SK-N-MC (cell line): ENCODE results near the gene TIPARP.

ENCODE experiments used
- EZH2 ChIP-seq: fragments of 200-600 bp; sonication (generic); IDR thresholded peaks from one replicate; pipeline ENCODE4 v1.6.1; 2017; ENCODE audit warnings: antibody characterized with exemption
- POLR2AphosphoS5 ChIP-seq: IDR thresholded peaks from 2 replicates; pipeline ENCODE4 v1.6.1; 2012; ENCODE audit warnings: mild to moderate bottlenecking, low read depth, low read length, borderline replicate concordance

GRCh38 chr3:156710429-156710828 lies 36.0 kb downstream of the TIPARP start:
- TF ChIP-seq EZH2 (no peak), POLR2AphosphoS5 (no peak)
